HG03066 (cell line): ENCODE data around the gene ALDH1A3.

Source experiments
- ATAC-seq: cut with Tn5 transposase; IDR thresholded peaks from one replicate; pipeline ENCODE4 v1.9.1; 2021; ENCODE audit warnings: low read depth; ENCODE audit not compliant: unreplicated experiment

The ALDH1A3 gene

DNA sequence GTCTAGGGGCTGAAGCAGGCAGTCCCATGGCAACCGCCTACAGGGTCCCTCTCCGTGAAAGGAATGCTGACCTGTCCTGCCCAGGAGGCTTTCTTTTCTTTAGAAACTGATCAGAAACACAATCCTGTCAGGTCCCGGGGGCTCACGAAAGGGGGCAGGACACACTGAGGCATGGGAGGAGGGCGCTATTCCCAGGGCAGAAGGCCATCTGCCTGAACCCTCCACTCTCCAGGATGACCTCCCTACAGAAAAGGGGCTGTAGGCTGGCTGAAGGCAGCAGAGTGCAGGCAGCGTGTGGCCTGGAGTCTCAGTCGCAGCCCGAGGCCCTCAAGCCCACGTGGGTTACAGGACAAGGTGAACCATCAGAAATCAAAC lies 21.2 kb downstream of the ALDH1A3 start:
- ATAC-seq = no peak

DNA sequence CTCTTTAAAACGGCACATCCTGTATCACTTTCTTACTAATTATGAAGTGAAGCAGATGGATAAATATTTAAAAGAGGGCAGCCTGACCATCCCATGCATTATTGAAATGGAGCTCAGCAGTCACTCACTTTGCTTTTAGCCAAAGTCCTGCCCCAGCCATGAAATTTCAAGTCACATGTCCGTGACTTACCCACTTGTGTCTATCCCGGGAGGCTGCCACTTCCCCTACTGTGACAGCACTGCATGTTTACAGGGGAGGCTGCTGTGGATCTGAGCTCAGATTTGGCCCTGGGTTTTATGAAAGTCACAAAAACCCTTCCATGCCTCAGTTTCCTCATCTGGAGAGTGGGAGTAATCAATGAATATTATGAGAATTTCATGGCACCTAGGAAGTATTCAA lies 21.7 kb downstream of the ALDH1A3 start:
- no peak for ATAC-seq

- ATAC-seq = no peak
Observed at GRCh38 chr15:100901702-100902435, 22.2 kb downstream of the ALDH1A3 start.

GRCh38 chr15:100902436-100903167 lies 23.0 kb downstream of the ALDH1A3 start:
- ATAC-seq = no peak

DNA sequence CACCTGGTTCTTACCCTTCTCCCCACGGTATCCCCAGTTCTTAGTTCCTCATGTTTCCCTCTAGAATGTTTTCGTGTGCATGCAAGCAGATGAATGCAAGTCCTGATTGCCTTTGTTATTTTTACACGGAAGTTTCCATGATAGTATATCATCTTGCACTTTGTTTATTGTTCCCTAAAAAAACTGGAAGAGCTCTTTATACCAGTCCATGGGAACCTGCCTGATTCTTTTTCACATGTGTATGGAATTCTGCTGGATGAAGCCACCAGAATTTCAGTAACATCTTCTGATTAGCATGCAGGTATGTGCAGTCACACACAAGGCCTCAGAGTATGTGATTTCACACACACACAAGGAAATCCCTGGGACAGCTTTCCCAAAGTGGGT lies 23.5 kb downstream of the ALDH1A3 start:
- no peak for ATAC-seq

- no peak for ATAC-seq
Observed at GRCh38 chr15:100905850-100906249, 26.2 kb downstream of the ALDH1A3 start.

DNA sequence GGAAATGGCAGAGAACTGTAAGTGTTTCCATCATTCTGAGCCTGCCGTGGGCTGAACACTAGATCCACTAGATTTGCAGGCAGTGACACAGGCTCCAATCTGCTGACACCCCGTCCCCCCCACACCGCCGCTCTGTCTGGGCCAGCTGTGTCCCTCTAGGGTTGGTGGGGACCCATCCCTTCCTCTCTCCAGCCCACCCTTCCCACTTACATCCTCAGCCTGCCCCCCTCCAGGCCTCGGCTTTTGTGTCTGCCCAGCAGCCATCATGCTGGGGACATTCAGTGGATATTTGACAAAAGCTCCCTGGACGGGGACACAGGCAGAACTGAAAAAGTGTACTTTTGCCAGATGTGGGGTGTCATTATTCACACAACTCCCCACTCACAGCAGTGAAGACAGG lies 28.8 kb downstream of the ALDH1A3 start:
- ATAC-seq = no peak

- no peak for ATAC-seq
Observed at GRCh38 chr15:100909565-100909964, 29.9 kb downstream of the ALDH1A3 start.

DNA sequence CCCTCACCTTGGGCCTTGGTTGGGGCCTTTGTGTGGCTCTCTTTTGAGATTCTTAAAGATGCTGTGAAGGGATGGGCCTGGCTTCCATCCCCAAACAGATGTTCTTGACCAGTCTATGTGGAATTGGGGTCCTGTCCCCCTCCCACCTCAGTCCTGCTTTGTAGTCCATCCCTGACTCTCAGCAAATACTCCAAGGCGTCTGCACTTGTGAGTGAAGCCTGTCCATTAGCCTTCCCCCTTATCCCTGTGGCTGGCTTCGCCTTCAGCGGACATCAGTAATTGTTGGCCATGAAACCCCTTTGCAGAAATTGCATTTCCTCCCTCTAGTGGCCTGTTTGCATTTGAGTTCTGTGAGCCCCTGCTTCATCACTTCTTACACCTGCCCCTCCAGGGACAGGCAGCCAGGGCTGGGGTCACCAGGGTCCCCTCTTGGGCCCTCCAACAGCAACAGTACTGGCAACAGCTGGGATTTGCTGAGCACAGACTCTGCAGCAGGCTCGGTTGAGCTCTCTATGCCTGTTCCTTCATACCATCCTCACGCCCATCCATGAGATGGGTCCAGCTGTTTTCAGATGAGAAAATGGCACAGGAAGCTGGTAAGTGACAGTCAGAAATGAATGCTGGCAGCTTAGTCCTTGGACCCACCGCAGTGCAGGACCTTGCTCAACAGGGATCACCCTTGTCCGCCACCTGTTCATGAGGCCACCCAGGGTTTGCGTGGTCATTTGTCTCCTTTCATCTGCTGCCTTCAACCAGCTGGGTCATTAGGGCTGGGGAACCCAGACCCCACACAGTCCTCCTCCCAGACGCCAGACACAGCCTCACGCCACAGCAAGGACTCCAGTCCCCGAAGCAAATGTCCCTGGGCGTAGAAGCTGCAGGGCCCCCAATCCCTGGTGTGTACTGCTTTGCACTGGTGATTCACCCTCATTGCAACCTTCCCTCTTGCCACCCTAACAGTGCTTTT lies 30.6 kb downstream of the ALDH1A3 start:
- no peak for ATAC-seq

- ATAC-seq = no peak
Observed at GRCh38 chr15:100911086-100911485, 31.5 kb downstream of the ALDH1A3 start.

DNA sequence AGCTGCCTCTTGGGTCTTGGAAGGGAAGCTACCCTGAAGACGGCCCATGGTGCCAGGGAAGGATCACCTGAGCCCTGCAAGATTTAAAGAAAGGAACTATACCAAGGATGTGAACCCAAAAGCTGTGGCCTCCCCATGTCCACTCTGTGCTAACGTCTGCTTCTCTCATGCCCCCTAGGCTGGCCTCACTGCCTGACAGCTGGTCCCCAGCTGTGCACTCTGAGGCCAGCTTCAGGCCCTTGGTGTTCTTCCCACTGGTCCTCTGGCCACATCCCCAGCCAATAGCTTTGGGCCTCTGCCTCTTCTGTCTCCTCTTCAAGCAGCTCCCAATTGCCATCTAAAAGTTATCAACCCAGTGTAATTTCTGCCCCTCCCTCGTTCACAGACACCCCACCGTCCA lies 34.3 kb downstream of the ALDH1A3 start:
- no peak for ATAC-seq

GRCh38 chr15:100914876-100915275 lies 35.2 kb downstream of the ALDH1A3 start:
- no peak for ATAC-seq

DNA sequence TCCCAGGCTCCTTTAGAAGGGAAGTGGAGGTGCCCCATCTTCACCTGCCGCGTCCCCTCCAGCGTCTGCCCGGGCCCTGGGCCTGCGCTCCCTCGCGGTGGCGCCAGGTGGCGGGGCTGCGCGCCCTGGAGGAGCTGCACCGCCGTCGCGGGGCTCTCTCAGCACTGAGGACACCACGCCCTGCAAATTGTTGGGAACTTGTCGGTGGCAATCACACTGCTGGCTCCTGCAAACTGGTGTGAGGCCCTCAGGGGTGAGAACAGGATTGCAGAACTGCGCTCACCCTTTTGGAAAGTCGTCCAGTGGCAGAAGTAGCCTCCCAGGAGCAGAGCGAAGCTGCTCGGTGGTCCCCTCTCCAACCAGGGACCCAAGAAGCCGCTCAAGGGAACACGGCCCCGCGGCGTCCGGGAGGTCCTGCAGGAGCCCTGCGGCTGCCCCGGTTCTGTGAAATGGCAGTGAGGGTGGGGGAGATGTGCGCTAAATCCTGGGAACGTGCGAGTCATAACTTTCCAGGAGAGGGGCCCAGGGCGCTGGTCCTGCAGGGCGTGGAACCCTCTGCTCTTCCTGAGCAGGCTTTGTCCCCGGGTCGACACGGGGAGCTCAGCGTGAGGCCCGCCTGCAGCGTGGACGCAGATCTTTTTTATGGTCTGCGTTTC lies 38.5 kb downstream of the ALDH1A3 start:
- ATAC-seq = peak; percentile 55

- ATAC-seq = no peak
Observed at GRCh38 chr15:100918690-100919480, 39.3 kb downstream of the ALDH1A3 start, which contains the start of gene LRRK1. TSS of gene LRRK1 (plus strand) at chr15:100919357. CDS start at chr15:100924633, 5,276 bp downstream.

- no peak for ATAC-seq
Observed at GRCh38 chr15:100919481-100920405, 40.1 kb downstream of the ALDH1A3 start.

GRCh38 chr15:100920516-100921135 lies 41.0 kb downstream of the ALDH1A3 start:
- ATAC-seq = peak; percentile 15

DNA sequence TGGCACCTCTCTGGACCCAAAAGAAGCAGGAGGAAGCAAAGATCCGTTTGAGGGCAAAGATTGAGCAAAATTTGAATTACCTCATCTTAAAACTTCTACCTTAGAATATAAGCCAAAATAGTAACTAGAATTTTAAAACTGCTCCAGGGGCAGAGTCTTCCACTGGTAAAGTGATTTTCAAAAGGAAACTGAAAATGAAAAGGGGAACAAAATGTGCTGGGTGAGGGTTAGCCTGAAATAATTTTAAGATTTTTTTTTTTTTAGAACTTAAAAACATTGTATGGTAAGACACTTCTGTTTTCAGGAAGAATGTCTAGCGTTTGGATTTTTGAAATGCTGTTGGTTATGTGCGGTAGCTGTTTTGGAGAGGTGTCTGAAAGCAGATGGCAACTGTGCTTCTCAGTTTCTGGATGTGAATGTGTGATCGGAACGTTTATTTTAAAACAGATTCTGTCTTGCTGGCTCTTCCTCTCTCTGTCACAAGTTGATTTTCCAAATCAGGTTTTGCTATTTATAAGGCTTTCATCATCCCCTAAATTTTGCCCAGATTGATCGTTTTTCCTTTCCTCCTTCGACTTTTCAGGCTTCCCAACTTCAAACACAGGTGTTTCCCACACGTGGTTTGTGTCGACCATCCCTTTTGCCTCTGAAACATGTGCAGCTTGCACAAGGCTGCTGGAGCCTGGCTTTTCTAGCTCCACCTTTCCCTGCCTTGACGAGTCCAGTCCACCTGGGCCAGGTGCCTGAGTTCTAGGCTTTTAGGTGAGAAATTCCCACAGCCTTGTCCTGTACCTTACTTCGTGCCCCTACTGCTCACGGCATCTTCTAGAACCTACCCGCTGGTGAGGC lies 42.8 kb downstream of the ALDH1A3 start:
- no peak for ATAC-seq
